ENCODE results near the gene TPST2. TPM values are rescaled to one million over a fixed set of nuclear protein-coding genes. Genes with fewer than 3 reads are reported as not detected.

Gene TPST2
- polyA plus RNA-seq, 3 donors = 62.8 to 83.8 (median 69.5) TPM

- Histone ChIP-seq H3K4me2 (replicated peaks; ENCODE audit: extremely low read depth, low read length, poor library complexity, severe bottlenecking) (no peak overlapping the region), H3K4me3 (replicated peaks in 1 of 3; ENCODE audit: low read depth in 2 of 3, low read length in 3 of 3) (no peak overlapping the region), H3K79me2 (ENCODE audit: insufficient read depth, low read length) (no peaks in the 10 kb centered on the region), H2AFZ (ENCODE audit: insufficient read depth, low read depth, low read length, poor library complexity, severe bottlenecking) (no peak overlapping the region), H3K4me1 (ENCODE audit: control insufficient read depth in 1 of 2, insufficient read depth in 2 of 2, low read length in 2 of 2) (no peaks in the 10 kb centered on the region), H3K36me3 (replicated peaks in 1 of 2; ENCODE audit: control insufficient read depth in 1 of 2, insufficient read depth in 2 of 2, low read length in 2 of 2) (no peaks in the 10 kb centered on the region), H3K9me3 (replicated peaks in 1 of 2; ENCODE audit: control insufficient read depth in 1 of 2, insufficient read depth in 1 of 2, low read length in 2 of 2) (no peaks in the 10 kb centered on the region), H3K27me3 (ENCODE audit: control insufficient read depth in 2 of 2, insufficient read depth in 2 of 2, low read length in 2 of 2) (no peaks in the 10 kb centered on the region), H3K9ac (ENCODE audit: insufficient read depth, low read length, poor library complexity, severe bottlenecking) (no peak overlapping the region), H4K20me1 (ENCODE audit: insufficient read depth, low read length) (no peaks in the 10 kb centered on the region), H3K27ac (ENCODE audit: low read depth in 1 of 2, low read length in 2 of 2) (no peak overlapping the region)
- TF ChIP-seq CTCF (IDR thresholded peaks at IDR 0.05) = no peak
- H3K4me3 Mint-ChIP-seq = no peak overlapping the region
- WGBS (ENCODE audit: insufficient coverage) = 100% methylated on average over 1 of the region's 2 CpGs
- H3K36me3 Mint-ChIP-seq = no peaks in the 10 kb centered on the region
- intact Hi-C loops (cut with micrococcal nuclease) = no loop called here
- H3K27ac Mint-ChIP-seq = no peak overlapping the region
- H3K27me3 Mint-ChIP-seq (ENCODE audit: low read depth in 3 of 3) = peaks cover 2 to 6% (median 6%) of the 10 kb centered on the region in 3 donors
- peaks cover 0 to 5% (median 2%) of the 10 kb centered on the region in 7 donors for H3K9me3 Mint-ChIP-seq
- H3K4me1 Mint-ChIP-seq = no peaks in the 10 kb centered on the region
- no peak for DNase-seq
These were observed 45.2 kb upstream of the TPST2 start for GRCh38 chr22:26635117-26635516.

GRCh38 chr22:26634189-26634588 is 44.3 kb upstream of the TPST2 start:
- peaks cover 0 to 5% (median 2%) of the 10 kb centered on the region in 7 donors for H3K9me3 Mint-ChIP-seq
- intact Hi-C loops (cut with micrococcal nuclease) = no loop called here
- Histone ChIP-seq H2AFZ (ENCODE audit: insufficient read depth, low read depth, low read length, poor library complexity, severe bottlenecking) (no peak overlapping the region), H4K20me1 (ENCODE audit: insufficient read depth, low read length) (no peaks in the 10 kb centered on the region), H3K27me3 (ENCODE audit: control insufficient read depth in 2 of 2, insufficient read depth in 2 of 2, low read length in 2 of 2) (no peaks in the 10 kb centered on the region), H3K4me1 (ENCODE audit: control insufficient read depth in 1 of 2, insufficient read depth in 2 of 2, low read length in 2 of 2) (no peaks in the 10 kb centered on the region), H3K4me3 (replicated peaks in 1 of 3; ENCODE audit: low read depth in 2 of 3, low read length in 3 of 3) (no peak overlapping the region), H3K27ac (ENCODE audit: low read depth in 1 of 2, low read length in 2 of 2) (no peak overlapping the region), H3K36me3 (replicated peaks in 1 of 2; ENCODE audit: control insufficient read depth in 1 of 2, insufficient read depth in 2 of 2, low read length in 2 of 2) (no peaks in the 10 kb centered on the region), H3K9me3 (replicated peaks in 1 of 2; ENCODE audit: control insufficient read depth in 1 of 2, insufficient read depth in 1 of 2, low read length in 2 of 2) (no peaks in the 10 kb centered on the region), H3K4me2 (replicated peaks; ENCODE audit: extremely low read depth, low read length, poor library complexity, severe bottlenecking) (no peak overlapping the region), H3K9ac (ENCODE audit: insufficient read depth, low read length, poor library complexity, severe bottlenecking) (no peak overlapping the region), H3K79me2 (ENCODE audit: insufficient read depth, low read length) (no peaks in the 10 kb centered on the region)
- H3K4me1 Mint-ChIP-seq = no peaks in the 10 kb centered on the region
- no peak for TF ChIP-seq CTCF (IDR thresholded peaks at IDR 0.05)
- DNase-seq = no peak
- no peak overlapping the region for H3K27ac Mint-ChIP-seq
- no peak overlapping the region for H3K4me3 Mint-ChIP-seq
- peaks cover 1 to 6% (median 4%) of the 10 kb centered on the region in 3 donors for H3K27me3 Mint-ChIP-seq (ENCODE audit: low read depth in 3 of 3)
- H3K36me3 Mint-ChIP-seq = no peaks in the 10 kb centered on the region
- WGBS (ENCODE audit: insufficient coverage) = no CpG with 5 or more reads among the region's 3 CpGs

All from CD14-positive monocyte (primary cell).